Glutamatergic neuron (in vitro differentiated cells): ENCODE measurements around the gene UBE2QL1. TPM values are rescaled to one million over a fixed set of nuclear protein-coding genes. Genes with fewer than 3 reads are reported as not detected.

Experiments
- DNase-seq: peaks from one replicate; pipeline ENCODE4 v3.0.0; 2022
- H3K27ac Mint-ChIP-seq: one replicate; pipeline ENCODE4 v1.8.0; 2020; ENCODE audit warnings: mild to moderate bottlenecking, mixed read lengths, inconsistent platforms; ENCODE audit not compliant: unreplicated experiment
- H3K27me3 Mint-ChIP-seq: one replicate; pipeline ENCODE4 v1.8.0; 2020; ENCODE audit warnings: mild to moderate bottlenecking, moderate library complexity, mixed read lengths, inconsistent platforms; ENCODE audit not compliant: unreplicated experiment
- H3K36me3 Mint-ChIP-seq: one replicate; pipeline ENCODE4 v1.8.0; 2020; ENCODE audit warnings: mild to moderate bottlenecking, mixed read lengths, inconsistent platforms; ENCODE audit not compliant: unreplicated experiment
- H3K4me1 Mint-ChIP-seq: one replicate; pipeline ENCODE4 v1.8.0; 2020; ENCODE audit warnings: mild to moderate bottlenecking, low read depth, mixed read lengths, inconsistent platforms; ENCODE audit not compliant: unreplicated experiment
- H3K4me3 Mint-ChIP-seq: one replicate; pipeline ENCODE4 v1.8.0; 2020; ENCODE audit warnings: mild to moderate bottlenecking, mixed read lengths, inconsistent platforms; ENCODE audit not compliant: unreplicated experiment
- H3K9me3 Mint-ChIP-seq: one replicate; pipeline ENCODE4 v1.8.0; 2020; ENCODE audit warnings: mild to moderate bottlenecking, moderate library complexity, mixed read lengths, inconsistent platforms; ENCODE audit not compliant: unreplicated experiment
- total RNA-seq: library from RNA; stranded (reverse); fragmentation: NEBNext Ultra II Directional; extraction: Animal tissue kit (Norgen Biotek cat#: 25700); gene quantifications from one replicate; pipeline ENCODE4 v1.2.1, GENCODE V29; 2021; ENCODE audit not compliant: unreplicated experiment
- TF ChIP-seq, protein P1 (sequence below): fragments of 200-600 bp; sonication (generic); IDR thresholded peaks from one replicate; pipeline ENCODE4 v1.5.0; 2021; ENCODE audit not compliant: partially characterized antibody, unreplicated experiment

Gene UBE2QL1
- total RNA-seq, 1 donor from 2014 or later = 4.5 TPM

- TF ChIP-seq, protein P1, sequence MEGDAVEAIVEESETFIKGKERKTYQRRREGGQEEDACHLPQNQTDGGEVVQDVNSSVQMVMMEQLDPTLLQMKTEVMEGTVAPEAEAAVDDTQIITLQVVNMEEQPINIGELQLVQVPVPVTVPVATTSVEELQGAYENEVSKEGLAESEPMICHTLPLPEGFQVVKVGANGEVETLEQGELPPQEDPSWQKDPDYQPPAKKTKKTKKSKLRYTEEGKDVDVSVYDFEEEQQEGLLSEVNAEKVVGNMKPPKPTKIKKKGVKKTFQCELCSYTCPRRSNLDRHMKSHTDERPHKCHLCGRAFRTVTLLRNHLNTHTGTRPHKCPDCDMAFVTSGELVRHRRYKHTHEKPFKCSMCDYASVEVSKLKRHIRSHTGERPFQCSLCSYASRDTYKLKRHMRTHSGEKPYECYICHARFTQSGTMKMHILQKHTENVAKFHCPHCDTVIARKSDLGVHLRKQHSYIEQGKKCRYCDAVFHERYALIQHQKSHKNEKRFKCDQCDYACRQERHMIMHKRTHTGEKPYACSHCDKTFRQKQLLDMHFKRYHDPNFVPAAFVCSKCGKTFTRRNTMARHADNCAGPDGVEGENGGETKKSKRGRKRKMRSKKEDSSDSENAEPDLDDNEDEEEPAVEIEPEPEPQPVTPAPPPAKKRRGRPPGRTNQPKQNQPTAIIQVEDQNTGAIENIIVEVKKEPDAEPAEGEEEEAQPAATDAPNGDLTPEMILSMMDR = no peak
- no peak for DNase-seq
- H3K27me3 Mint-ChIP-seq = peaks cover 20% of the 10 kb centered on the region
Measured at GRCh38 chr5:6454628-6455053, 6.0 kb downstream of the UBE2QL1 start.

GRCh38 chr5:6455571-6456200 is 7.0 kb downstream of the UBE2QL1 start:
- Mint-ChIP-seq H3K9me3 (no peaks in the 10 kb centered on the region), H3K4me3 (no peak overlapping the region), H3K4me1 (peaks cover 4% of the 10 kb centered on the region), H3K27me3 (peaks cover 11% of the 10 kb centered on the region), H3K36me3 (no peaks in the 10 kb centered on the region), H3K27ac (no peak overlapping the region)
- TF ChIP-seq, protein P1 = no peak
- DNase-seq = no peak

More at GRCh38 chr5:6454628-6455053, 6.0 kb downstream of the UBE2QL1 start:
- Mint-ChIP-seq H3K27ac (no peak overlapping the region), H3K4me3 (no peak overlapping the region), H3K9me3 (no peaks in the 10 kb centered on the region), H3K4me1 (peaks cover 9% of the 10 kb centered on the region), H3K36me3 (no peaks in the 10 kb centered on the region)

DNA sequence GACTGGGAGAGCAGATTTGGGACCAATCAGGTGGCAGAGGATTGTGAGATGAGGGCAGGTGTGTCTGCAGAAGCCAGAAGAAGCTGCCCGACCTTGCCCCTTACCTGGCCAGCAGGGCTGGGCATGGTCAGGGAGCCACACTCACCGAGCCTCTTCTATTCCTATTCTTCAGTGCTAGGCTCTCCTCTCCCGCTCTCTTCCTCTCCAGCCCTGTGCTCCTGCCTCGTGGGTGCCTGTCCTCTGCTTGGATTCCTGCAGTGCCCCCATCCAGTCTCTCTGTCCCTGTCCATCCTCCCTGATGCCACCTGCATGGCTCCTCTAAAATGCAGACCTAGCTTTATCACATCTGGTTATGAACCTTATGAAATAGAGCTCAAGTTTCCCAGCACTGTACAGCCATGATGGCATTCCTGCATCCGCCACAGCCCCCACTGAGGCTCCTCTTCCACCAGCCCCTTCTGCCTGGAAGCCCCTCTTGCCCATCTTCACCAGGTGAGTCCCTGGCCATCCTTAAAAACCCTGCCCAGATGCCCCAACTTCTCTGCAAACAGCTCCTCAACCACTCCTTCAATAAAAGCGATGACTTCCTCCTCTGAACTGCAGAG is 8.2 kb downstream of the UBE2QL1 start:
- no peaks in the 10 kb centered on the region for H3K36me3 Mint-ChIP-seq
- DNase-seq = no peak
- no peak overlapping the region for H3K27ac Mint-ChIP-seq
- peaks cover 9% of the 10 kb centered on the region for H3K27me3 Mint-ChIP-seq
- no peaks in the 10 kb centered on the region for H3K9me3 Mint-ChIP-seq
- TF ChIP-seq, protein P1 = no peak
- H3K4me1 Mint-ChIP-seq = peaks cover 2% of the 10 kb centered on the region
- H3K4me3 Mint-ChIP-seq = no peak overlapping the region

GRCh38 chr5:6457592-6457991 is 8.9 kb downstream of the UBE2QL1 start:
- H3K36me3 Mint-ChIP-seq = no peaks in the 10 kb centered on the region
- H3K4me1 Mint-ChIP-seq = peaks cover 2% of the 10 kb centered on the region
- no peaks in the 10 kb centered on the region for H3K9me3 Mint-ChIP-seq
- no peak overlapping the region for H3K27ac Mint-ChIP-seq
- TF ChIP-seq, protein P1 = no peak
- peaks cover 9% of the 10 kb centered on the region for H3K27me3 Mint-ChIP-seq
- no peak overlapping the region for H3K4me3 Mint-ChIP-seq
- DNase-seq = no peak

DNA sequence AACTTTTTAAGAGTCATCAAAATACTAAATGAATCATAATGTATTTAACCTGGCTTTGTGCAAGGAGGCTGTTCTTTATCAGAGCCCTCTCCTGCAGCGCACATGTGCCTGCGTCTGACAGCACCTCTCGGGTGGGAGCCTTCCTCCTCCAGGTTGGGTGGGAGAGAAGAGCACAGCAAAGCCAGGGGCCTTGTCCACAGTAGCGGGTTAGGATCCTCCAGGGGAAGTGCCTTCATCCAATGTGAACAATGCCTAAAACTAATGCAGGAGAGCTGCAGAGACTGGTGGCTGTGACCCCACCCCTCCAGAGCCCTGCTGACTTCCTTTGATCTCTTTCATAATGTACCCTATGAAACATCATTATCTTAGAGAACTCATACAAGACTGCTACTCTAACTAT is 10.2 kb downstream of the UBE2QL1 start:
- TF ChIP-seq, protein P1 = no peak
- peaks cover 2% of the 10 kb centered on the region for H3K4me1 Mint-ChIP-seq
- H3K36me3 Mint-ChIP-seq = no peaks in the 10 kb centered on the region
- no peak for DNase-seq
- no peak overlapping the region for H3K4me3 Mint-ChIP-seq
- peaks cover 7% of the 10 kb centered on the region for H3K27me3 Mint-ChIP-seq
- no peak overlapping the region for H3K27ac Mint-ChIP-seq
- no peaks in the 10 kb centered on the region for H3K9me3 Mint-ChIP-seq
